VCaP (cell line): ENCODE results near the gene SLX9.

Source experiments
- H3K27ac ChIP-seq: fragments of 450-650 bp; 2 replicates; pipeline ENCODE4 v1.5.1; 2017
- TF ChIP-seq, protein P1 (sequence below): fragments of 450-650 bp; conservative IDR thresholded peaks from 2 replicates; pipeline ENCODE4 v1.5.1; 2017; ENCODE audit warnings: mild to moderate bottlenecking, moderate library complexity

The SLX9 gene

DNA sequence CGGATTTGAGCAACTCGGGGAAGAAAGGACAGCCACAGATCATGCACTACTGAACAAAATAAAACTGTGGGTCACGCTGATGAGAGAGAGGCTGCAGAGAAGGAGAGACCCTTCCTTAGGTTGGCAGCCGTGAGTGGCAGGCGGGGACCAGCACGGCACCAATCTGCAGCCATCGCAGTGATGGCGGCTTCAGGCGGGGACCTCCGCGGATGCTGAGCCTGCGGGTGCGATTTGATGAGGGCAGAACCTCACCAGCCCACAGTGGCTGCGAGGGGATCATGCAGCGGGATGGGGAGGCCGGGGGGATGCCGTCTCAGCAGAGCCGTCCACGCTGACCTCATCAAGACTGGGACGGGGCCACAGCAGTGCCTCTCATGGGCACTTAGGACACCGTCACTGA is 30.9 kb upstream of the SLX9 start:
- TF ChIP-seq, protein P1, sequence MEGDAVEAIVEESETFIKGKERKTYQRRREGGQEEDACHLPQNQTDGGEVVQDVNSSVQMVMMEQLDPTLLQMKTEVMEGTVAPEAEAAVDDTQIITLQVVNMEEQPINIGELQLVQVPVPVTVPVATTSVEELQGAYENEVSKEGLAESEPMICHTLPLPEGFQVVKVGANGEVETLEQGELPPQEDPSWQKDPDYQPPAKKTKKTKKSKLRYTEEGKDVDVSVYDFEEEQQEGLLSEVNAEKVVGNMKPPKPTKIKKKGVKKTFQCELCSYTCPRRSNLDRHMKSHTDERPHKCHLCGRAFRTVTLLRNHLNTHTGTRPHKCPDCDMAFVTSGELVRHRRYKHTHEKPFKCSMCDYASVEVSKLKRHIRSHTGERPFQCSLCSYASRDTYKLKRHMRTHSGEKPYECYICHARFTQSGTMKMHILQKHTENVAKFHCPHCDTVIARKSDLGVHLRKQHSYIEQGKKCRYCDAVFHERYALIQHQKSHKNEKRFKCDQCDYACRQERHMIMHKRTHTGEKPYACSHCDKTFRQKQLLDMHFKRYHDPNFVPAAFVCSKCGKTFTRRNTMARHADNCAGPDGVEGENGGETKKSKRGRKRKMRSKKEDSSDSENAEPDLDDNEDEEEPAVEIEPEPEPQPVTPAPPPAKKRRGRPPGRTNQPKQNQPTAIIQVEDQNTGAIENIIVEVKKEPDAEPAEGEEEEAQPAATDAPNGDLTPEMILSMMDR: no peak
- no peak overlapping the region; the same call in 1 of the 2 replicates for H3K27ac ChIP-seq

DNA sequence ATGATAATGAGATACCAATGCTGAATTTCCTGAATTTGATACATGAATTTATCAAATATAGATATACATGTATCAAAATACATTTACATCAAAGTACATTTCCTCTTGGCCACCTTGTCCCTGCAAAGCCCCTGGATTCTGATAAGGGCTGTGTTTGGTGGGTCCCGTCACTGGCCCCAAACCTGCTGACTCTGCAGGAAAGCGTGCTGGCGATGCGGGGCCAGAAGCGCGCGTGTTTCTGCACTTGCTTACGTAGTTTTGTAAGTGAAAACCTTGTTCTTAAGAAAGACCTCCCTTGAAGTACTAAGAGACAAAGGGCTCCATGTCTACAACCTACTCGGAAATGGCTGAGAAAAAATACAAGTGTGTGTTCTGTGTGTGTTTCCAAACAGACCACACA is 30.1 kb upstream of the SLX9 start:
- TF ChIP-seq, protein P1: no peak

DNA sequence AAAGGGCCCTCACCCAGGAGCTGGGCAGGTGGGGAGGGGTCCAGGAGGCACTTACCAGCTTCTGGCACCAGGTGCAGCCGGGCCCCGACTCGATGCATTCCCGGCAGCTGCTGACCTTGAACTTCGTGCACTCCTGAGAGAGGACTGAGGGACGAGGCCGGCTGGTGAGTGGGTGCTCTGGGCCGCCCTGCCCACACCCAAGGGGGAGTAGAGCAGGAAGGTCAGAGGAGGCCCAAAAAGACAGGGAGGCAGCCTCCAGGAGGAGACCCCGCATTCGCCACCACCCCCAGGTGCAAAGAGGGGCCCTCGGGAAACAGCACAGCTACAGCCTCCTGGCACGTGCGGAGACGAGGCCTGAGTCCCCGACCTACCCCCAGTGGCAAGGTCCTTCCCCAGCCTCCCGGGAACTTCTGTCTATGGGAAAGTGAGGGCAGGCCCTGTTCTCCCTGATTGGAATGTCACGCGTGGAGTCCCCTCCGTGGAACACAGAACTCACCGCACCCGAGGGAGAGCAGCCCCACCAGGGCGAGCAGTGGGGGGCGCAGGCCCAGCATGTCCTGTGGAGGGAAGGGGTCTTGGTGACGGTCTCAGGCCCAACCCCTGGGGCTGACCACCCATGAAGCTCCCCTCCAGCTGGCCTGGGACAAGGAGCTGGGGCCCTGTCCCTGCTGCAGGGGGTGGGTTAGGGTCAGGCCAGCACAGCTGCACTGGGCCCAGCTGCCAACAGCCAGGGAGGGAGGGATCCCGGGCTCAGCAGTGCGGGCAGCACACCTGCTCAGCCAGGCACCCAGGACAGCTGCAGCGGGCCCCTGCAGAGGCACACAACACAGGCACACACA is 29.4 kb upstream of the SLX9 start:
- TF ChIP-seq, protein P1: no peak
- peak overlapping the region; percentile 87 for H3K27ac ChIP-seq

More for the DNA sequence above, 30.1 kb upstream of the SLX9 start:
- peak overlapping the region; percentile 87; the same call in 1 of the 2 replicates for H3K27ac ChIP-seq

DNA sequence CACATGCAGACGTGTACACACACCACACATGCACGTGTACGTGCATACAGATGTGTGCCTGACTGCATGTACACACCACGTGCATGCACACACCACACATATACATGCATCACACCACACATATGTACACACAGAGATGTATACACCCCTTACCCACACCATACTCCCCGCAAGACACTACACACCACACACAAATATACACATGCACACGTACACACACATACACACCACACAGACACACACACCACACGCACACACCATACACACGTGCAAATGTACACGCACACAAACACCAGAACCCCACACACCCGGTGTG is 28.8 kb upstream of the SLX9 start:
- TF ChIP-seq, protein P1: no peak

DNA sequence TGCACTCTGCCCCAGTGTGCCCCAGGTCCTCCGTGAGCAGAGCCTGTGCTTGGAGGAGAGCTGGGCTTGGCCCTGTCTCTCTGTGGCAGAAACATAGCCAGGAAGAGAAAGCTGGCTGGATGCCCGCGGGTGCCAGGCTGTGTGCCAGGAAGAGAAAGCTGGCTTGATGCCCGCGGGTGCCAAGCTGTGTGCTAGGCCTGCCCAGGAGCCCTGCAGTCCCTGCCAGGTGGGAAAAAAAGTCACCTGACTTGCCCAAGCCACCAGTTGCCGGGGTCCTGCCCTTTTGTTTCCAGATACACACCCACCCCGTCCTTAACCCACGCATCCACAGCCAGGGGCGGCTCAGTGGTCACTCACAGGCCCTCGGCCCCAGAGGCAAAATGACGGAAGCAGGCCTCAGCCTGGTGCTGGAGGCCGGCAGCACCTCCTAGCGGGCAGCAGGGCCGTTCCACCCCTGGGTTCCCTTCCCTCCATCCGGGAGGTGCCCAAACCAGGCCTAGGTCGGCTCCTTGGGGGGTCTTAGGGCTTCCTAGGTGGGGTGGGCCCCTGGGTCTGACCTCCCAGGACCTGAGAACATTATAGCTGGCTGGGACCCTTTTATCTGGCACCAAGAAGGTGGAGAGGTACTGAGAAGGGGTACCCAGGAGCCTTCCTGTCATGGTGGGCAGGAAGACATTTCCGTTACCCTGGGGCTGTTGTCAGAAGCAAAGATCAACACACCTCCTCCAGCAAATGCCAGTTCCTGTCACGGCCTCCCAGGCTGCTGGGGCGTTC is 28.3 kb upstream of the SLX9 start:
- H3K27ac ChIP-seq: peak overlapping the region; percentile 87
- TF ChIP-seq, protein P1: peak; percentile 23

More for the DNA sequence above, 28.8 kb upstream of the SLX9 start:
- peak overlapping the region; percentile 87 for H3K27ac ChIP-seq

DNA sequence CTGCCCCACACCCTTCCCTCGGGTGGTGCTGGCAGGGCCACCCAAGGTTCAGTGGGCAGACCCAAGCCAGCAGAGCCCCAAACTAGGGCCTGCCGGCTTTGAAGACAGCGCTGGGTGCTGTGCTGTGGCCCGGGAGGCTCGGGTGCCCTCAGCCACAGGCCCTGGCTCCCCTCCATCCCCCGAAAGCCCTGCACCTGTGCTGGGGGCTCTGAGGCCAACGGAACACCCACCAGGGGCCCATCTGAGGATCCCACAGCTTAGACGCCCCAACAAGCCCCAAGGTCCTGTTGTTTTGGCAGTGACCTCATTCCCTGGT is 27.7 kb upstream of the SLX9 start:
- TF ChIP-seq, protein P1: no peak
- peak overlapping the region; percentile 87 for H3K27ac ChIP-seq

DNA sequence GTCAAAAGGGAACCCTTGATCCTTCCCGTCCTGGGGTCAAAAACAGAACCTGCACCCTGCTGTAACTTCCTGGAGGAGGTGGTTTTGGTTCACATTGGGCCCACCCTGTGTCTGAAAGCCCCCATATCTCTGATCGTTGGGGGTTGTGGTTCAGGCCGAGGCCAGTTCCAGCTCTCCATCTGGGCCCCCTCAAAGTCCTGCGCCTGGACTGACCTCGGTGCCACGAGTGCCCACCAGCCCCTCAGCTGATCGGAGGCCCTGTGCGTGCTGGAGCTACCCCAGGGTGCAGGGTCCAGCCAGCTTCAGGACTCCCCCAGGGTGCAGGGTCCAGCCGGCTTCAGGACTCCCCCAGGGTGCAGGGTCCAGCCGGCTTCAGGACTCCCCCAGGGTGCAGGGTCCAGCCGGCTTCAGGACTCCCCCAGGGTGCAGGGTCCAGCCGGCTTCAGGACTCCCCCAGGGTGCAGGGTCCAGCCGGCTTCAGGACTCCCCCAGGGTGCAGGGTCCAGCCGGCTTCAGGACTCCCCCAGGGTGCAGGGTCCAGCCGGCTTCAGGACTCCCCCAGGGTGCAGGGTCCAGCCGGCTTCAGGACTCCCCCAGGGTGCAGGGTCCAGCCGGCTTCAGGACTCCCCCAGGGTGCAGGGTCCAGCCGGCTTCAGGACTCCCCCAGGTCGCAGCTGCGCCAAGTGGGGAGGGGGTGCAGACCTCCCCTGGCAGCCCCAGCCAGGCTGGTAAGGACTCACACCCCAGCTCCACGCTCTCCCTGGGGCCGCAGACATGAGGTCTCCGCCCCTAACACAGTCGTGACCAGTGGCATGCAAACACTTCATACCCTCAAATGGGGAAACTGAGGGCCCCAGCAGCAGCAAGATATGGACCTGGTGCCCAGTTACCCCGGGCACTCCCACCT is 27.1 kb upstream of the SLX9 start:
- peak overlapping the region; percentile 87; the same call in 1 of the 2 replicates for H3K27ac ChIP-seq
